ENCODE results near the gene STOML3. TPM values are rescaled to one million over a fixed set of nuclear protein-coding genes. Genes with fewer than 3 reads are reported as not detected.

Gene STOML3
- total RNA-seq, 1 donor from 2014 or later, result not detected

DNA sequence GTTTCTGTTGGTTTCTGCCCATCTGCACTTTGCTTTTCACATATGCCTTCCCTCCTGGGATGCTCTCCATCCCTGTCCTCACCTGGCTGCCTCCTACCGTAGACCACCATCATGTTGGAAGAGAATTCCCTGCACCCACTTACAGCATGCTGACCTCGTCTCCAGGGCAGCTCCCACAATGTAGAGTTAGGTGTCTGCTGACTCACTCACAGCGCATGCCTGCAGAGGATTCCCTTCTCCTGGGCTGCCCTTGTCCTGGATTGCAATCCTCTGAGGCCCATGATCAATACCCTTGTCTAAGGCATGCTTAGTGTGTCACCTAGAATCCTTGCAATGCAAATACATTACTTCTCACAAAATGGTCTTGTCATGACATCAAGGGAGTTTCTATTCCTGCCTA, 43.6 kb downstream of the STOML3 start:
- no peak for ATAC-seq (ENCODE audit: low read depth)
- TF ChIP-seq, protein P1, sequence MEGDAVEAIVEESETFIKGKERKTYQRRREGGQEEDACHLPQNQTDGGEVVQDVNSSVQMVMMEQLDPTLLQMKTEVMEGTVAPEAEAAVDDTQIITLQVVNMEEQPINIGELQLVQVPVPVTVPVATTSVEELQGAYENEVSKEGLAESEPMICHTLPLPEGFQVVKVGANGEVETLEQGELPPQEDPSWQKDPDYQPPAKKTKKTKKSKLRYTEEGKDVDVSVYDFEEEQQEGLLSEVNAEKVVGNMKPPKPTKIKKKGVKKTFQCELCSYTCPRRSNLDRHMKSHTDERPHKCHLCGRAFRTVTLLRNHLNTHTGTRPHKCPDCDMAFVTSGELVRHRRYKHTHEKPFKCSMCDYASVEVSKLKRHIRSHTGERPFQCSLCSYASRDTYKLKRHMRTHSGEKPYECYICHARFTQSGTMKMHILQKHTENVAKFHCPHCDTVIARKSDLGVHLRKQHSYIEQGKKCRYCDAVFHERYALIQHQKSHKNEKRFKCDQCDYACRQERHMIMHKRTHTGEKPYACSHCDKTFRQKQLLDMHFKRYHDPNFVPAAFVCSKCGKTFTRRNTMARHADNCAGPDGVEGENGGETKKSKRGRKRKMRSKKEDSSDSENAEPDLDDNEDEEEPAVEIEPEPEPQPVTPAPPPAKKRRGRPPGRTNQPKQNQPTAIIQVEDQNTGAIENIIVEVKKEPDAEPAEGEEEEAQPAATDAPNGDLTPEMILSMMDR (IDR thresholded peaks at IDR 0.05), result no peak
- intact Hi-C loops (cut with micrococcal nuclease), result no loop called here
- Mint-ChIP-seq H3K4me3 (no peak overlapping the region), H3K4me1 (no peaks in the 10 kb centered on the region), H3K27me3 (no peaks in the 10 kb centered on the region), H3K36me3 (ENCODE audit: low read depth) (no peaks in the 10 kb centered on the region), H3K27ac (no peak overlapping the region), H3K9me3 (no peaks in the 10 kb centered on the region)
- ChIA-PET POLR2A (no interaction called here), CTCF (no interaction called here)
- DNase-seq, result no peak

DNA sequence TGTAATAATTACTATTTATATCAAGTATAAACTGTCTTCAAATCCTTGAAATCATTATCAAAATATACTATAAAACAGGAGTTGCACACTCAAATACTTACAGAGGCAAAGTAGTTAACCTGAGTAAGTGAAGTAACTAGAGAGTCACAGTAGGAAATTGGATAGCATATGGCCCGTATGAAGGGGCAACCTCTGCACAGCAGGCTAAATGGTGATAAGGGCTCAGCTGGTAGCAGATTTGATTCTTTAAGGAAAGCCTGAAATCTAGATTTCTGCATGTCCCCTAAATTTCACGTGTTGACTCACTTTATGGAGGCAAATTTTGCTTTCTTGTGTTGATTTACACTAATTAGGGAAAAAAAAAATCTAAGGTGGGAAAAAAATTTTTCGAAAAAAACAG, 46.4 kb downstream of the STOML3 start:
- DNase-seq (no peak), ATAC-seq (ENCODE audit: low read depth) (no peak)
- intact Hi-C loops (cut with micrococcal nuclease), result no loop called here
- Mint-ChIP-seq H3K4me3 (no peak overlapping the region), H3K27me3 (no peaks in the 10 kb centered on the region), H3K4me1 (no peaks in the 10 kb centered on the region), H3K36me3 (ENCODE audit: low read depth) (no peaks in the 10 kb centered on the region), H3K27ac (no peak overlapping the region), H3K9me3 (no peaks in the 10 kb centered on the region)
- CTCF ChIA-PET, result no interaction called here
- TF ChIP-seq, protein P1 (IDR thresholded peaks at IDR 0.05), result no peak
- POLR2A ChIA-PET, result no interaction called here

DNA sequence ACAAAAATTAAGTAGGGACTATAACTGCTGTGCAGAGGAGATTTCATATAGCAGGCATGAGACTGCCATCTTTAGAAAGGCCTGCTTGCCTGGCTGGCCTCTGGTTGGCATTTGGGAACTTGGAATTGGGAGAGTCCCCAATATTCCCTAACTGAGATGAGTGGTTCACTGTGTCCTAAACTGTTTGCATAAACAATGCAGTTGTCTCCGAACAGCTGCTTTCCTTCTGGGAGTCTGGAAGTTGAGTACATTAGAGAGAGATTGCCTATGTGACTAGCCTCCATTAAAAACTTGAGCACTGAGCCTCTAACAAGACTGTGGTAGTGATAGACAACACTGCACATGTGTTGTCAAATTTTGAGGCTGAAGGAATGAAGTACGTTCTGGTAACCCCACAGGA, 47.4 kb downstream of the STOML3 start:
- DNase-seq (no peak), ATAC-seq (ENCODE audit: low read depth) (no peak)
- H3K27ac Mint-ChIP-seq, result no peak overlapping the region
- TF ChIP-seq, protein P1 (IDR thresholded peaks at IDR 0.05), result no peak
- intact Hi-C loops (cut with micrococcal nuclease), result no loop called here
- H3K4me1 Mint-ChIP-seq, result no peaks in the 10 kb centered on the region
- ChIA-PET CTCF (no interaction called here), POLR2A (no interaction called here)
- no peaks in the 10 kb centered on the region for H3K27me3 Mint-ChIP-seq
- no peaks in the 10 kb centered on the region for H3K36me3 Mint-ChIP-seq (ENCODE audit: low read depth)
- no peak overlapping the region for H3K4me3 Mint-ChIP-seq
- no peaks in the 10 kb centered on the region for H3K9me3 Mint-ChIP-seq

DNA sequence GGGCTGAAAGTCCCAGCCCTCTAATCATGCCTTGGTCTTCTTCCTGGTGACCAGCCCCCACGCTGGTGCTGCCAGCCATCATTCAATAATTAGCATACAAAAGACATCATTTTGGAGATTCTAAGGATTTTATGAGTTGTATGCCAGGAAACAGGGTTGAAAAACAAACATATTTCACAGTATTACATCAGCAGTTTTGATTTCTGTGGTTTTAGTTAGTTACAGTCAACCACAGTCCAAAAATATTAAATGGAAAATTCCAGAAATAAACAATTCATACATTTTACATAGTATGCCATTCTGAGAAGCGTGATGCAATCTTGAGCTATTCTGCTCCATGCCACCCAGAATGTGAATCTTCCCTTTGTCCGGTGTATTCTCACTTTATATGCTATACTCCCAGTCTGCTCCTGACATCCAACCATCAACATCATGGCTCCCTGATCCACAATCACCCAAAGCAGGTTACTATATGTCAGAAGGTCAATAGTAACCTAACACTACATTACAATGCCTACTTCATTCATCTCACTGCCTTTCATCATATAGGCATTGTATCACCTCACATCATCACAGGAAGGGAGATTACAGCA, 49.2 kb downstream of the STOML3 start:
- ChIA-PET POLR2A (no interaction called here), CTCF (no interaction called here)
- Mint-ChIP-seq H3K4me1 (no peaks in the 10 kb centered on the region), H3K4me3 (no peak overlapping the region), H3K9me3 (no peaks in the 10 kb centered on the region), H3K27me3 (peaks cover 4% of the 10 kb centered on the region), H3K36me3 (ENCODE audit: low read depth) (no peaks in the 10 kb centered on the region), H3K27ac (no peak overlapping the region)
- intact Hi-C loops (cut with micrococcal nuclease), result no loop called here
- DNase-seq (no peak), ATAC-seq (ENCODE audit: low read depth) (no peak)
- TF ChIP-seq, protein P1 (IDR thresholded peaks at IDR 0.05), result no peak

DNA sequence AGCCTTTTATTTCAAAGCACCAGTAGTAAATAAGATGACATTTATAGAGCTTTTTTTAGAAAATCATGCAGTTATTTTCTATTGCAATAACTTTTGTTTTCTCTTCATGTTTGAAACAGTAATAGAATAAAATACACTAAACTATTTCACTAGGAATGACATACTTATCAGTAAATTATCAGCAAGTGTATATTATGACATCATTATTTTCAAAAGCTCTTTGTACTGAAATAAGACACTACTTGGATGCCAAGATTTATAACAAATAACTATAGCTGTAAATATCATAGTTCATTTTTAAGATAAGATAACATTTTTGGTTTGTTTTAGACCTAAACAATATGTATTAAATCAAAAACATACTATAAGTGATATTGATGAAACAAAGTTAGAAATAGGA, 56.8 kb downstream of the STOML3 start:
- CTCF ChIA-PET, result no interaction called here
- no peak for DNase-seq
- no peak for ATAC-seq (ENCODE audit: low read depth)

More for the DNA sequence above, 56.8 kb downstream of the STOML3 start:
- intact Hi-C loops (cut with micrococcal nuclease), result no loop called here
- Mint-ChIP-seq H3K9me3 (no peaks in the 10 kb centered on the region), H3K27me3 (peaks cover 4% of the 10 kb centered on the region), H3K4me3 (no peak overlapping the region), H3K27ac (no peak overlapping the region), H3K4me1 (no peaks in the 10 kb centered on the region), H3K36me3 (ENCODE audit: low read depth) (no peaks in the 10 kb centered on the region)
- POLR2A ChIA-PET, result no interaction called here
- TF ChIP-seq, protein P1 (IDR thresholded peaks at IDR 0.05), result no peak

Data from activated B cell treated with CpG ODN at 0.5 μM for 24 hours (primary cell).